NOMO-1 (cell line): ENCODE measurements around the gene LDLRAD3.
"Not testable (repeated sequence)": the region's sequence is repeated elsewhere in the genome, so short reads cannot be mapped to it uniquely, and the experiment has no call there.

Experiments used
- DNase-seq, 2 experiments: peaks; one replicate each; lab custom pipeline; 2025; ENCODE audit not compliant: unreplicated experiment in 2 of 2; lab: John Stamatoyannopoulos, UW

The LDLRAD3 gene

GRCh38 chr11:35943713-35944502, at the start of gene LDLRAD3:
LDLRAD3 (plus strand) TSS chr11:35944062; CDS start chr11:35944099, 37 bp downstream.
- peak; percentile 54 to 67 for DNase-seq

- no peak for DNase-seq
Measured at GRCh38 chr11:35897019-35897418, 46.8 kb upstream of the LDLRAD3 start.

- DNase-seq: no peak
Measured at GRCh38 chr11:35902961-35903360, 40.9 kb upstream of the LDLRAD3 start.

- DNase-seq: no peak
Measured at GRCh38 chr11:35905646-35906276, 38.1 kb upstream of the LDLRAD3 start.

GRCh38 chr11:35906277-35906661, 37.6 kb upstream of the LDLRAD3 start:
- DNase-seq: no peak

GRCh38 chr11:35906681-35907080, 37.2 kb upstream of the LDLRAD3 start:
- DNase-seq: no peak

GRCh38 chr11:35907648-35908431, 36.0 kb upstream of the LDLRAD3 start:
- DNase-seq: peak; percentile 74 to 90

- not testable (repeated sequence) for DNase-seq
Measured at GRCh38 chr11:35908432-35908771, 35.5 kb upstream of the LDLRAD3 start.

- DNase-seq: no peak
Measured at GRCh38 chr11:35909511-35910265, 34.2 kb upstream of the LDLRAD3 start.

- peak; percentile 11 to 38 for DNase-seq
Measured at GRCh38 chr11:35911013-35911412, 32.8 kb upstream of the LDLRAD3 start.

GRCh38 chr11:35911616-35912165, 32.2 kb upstream of the LDLRAD3 start:
- DNase-seq: peak in 1 of 2 experiments; percentile 14

- DNase-seq: not testable (repeated sequence)
Measured at GRCh38 chr11:35912436-35912835, 31.4 kb upstream of the LDLRAD3 start.

GRCh38 chr11:35912883-35913624, 30.8 kb upstream of the LDLRAD3 start:
- no peak for DNase-seq

- DNase-seq: no peak
Measured at GRCh38 chr11:35914816-35915215, 29.0 kb upstream of the LDLRAD3 start.

- DNase-seq: no peak
Measured at GRCh38 chr11:35916270-35916669, 27.6 kb upstream of the LDLRAD3 start.

GRCh38 chr11:35917676-35918075, 26.2 kb upstream of the LDLRAD3 start:
- DNase-seq: no peak

GRCh38 chr11:35918716-35919115, 25.1 kb upstream of the LDLRAD3 start:
- no peak for DNase-seq

GRCh38 chr11:35919244-35919643, 24.6 kb upstream of the LDLRAD3 start:
- no peak for DNase-seq

- DNase-seq: no peak
Measured at GRCh38 chr11:35923452-35923851, 20.4 kb upstream of the LDLRAD3 start.

GRCh38 chr11:35924811-35925210, 19.1 kb upstream of the LDLRAD3 start:
- DNase-seq: no peak
